OCI-LY7 (cell line): ENCODE measurements around the gene KCNK15. TPM values are rescaled to one million over a fixed set of nuclear protein-coding genes. Genes with fewer than 3 reads are reported as not detected.

ENCODE experiments used
- BruUV-seq: library from RNA; stranded (reverse); fragments of 400-500 nt; replicated peaks from 2 replicates; lab custom pipeline; 2021; lab: Mats Ljungman, UMichigan
- CTCF ChIA-PET: fragments of 300-600 bp; sonication (Branson Sonifier 250); formaldehyde crosslinking; loops from one replicate; lab custom pipeline; 2022; ENCODE audit warnings: antibody characterized with exemption; ENCODE audit not compliant: unreplicated experiment; lab: Charles Lee
- POLR2A ChIA-PET: fragments of 300-600 bp; sonication (Branson Sonifier 250); formaldehyde crosslinking; loops from one replicate; lab custom pipeline; 2022; ENCODE audit warnings: antibody characterized with exemption; lab: Charles Lee
- DNase-seq: peaks from one replicate; pipeline ENCODE4 v3.0.0-alpha.2; 2015; ENCODE audit warnings: low spot score
- H2AFZ ChIP-seq: fragments of 200-600 bp; sonication (generic), shearing (Covaris generic); 2 replicates; pipeline ENCODE4 v1.6.1; 2014; ENCODE audit warnings: mild to moderate bottlenecking, antibody characterized with exemption, low read length, moderate library complexity
- H3K27ac ChIP-seq: fragments of 200-600 bp; sonication (generic); 2 replicates; pipeline ENCODE4 v1.5.1; 2014; ENCODE audit warnings: mixed run types, low read depth, mild to moderate bottlenecking, moderate library complexity, low read length, inconsistent platforms; ENCODE audit not compliant: poor library complexity, severe bottlenecking
- H3K36me3 ChIP-seq: fragments of 200-600 bp; sonication (generic); 2 replicates; pipeline ENCODE4 v1.6.1; 2014; ENCODE audit warnings: mild to moderate bottlenecking, antibody characterized with exemption, low read length, moderate library complexity, mixed read lengths; ENCODE audit not compliant: insufficient read depth
- H3K4me1 ChIP-seq: fragments of 200-600 bp; sonication (generic); 2 replicates; pipeline ENCODE4 v1.5.1; 2014; ENCODE audit warnings: mild to moderate bottlenecking, low read length; ENCODE audit not compliant: insufficient read depth, poor library complexity, severe bottlenecking
- H3K4me2 ChIP-seq: fragments of 200-600 bp; sonication (generic); 2 replicates; pipeline ENCODE4 v1.6.1; 2014; ENCODE audit warnings: mild to moderate bottlenecking, low read length
- H3K4me3 ChIP-seq: fragments of 200-600 bp; sonication (generic); 2 replicates; pipeline ENCODE4 v1.5.1; 2014; ENCODE audit warnings: mild to moderate bottlenecking, low read depth, low read length; ENCODE audit not compliant: poor library complexity, severe bottlenecking
- H3K79me2 ChIP-seq: fragments of 200-600 bp; sonication (generic); 2 replicates; pipeline ENCODE4 v1.6.1; 2016; ENCODE audit warnings: low read depth, mild to moderate bottlenecking, low read length, moderate library complexity, mixed read lengths; ENCODE audit not compliant: insufficient read depth
- H3K9me2 ChIP-seq: fragments of 200-600 bp; sonication (generic); 2 replicates; pipeline ENCODE4 v1.6.1; 2016; ENCODE audit warnings: mild to moderate bottlenecking, low read length, mixed read lengths; ENCODE audit not compliant: insufficient read depth
- H3K9me3 ChIP-seq: fragments of 200-600 bp; sonication (generic); 2 replicates; pipeline ENCODE4 v1.6.1; 2014; ENCODE audit warnings: mild to moderate bottlenecking, mixed run types, low read length, mixed read lengths
- H4K20me1 ChIP-seq: fragments of 200-600 bp; sonication (generic); 2 replicates; pipeline ENCODE4 v1.6.1; 2014; ENCODE audit warnings: mild to moderate bottlenecking, antibody characterized with exemption, low read length, moderate library complexity, mixed read lengths; ENCODE audit not compliant: insufficient read depth
- EZH2phosphoT487 ChIP-seq: fragments of 200-600 bp; sonication (generic); IDR thresholded peaks from 2 replicates; pipeline ENCODE4 v1.6.1; 2018; ENCODE audit warnings: low read depth, borderline replicate concordance, mild to moderate bottlenecking, mixed run types, antibody characterized with exemption, low read length, moderate library complexity, mixed read lengths
- intact Hi-C: fragments of 100-400 bp; cut with micrococcal nuclease; formaldehyde crosslinking; loops from one replicate; pipeline ENCODE4 v1.10.0; 2022; ENCODE audit not compliant: unreplicated experiment
- total RNA-seq, 2 experiments: library from RNA; depleted of rRNA in 1 of 2; stranded (reverse); fragments of >200 nt in 1 of 2; shearing (Covaris generic) in 1 of 2; gene quantifications; 2 replicates each; pipeline ENCODE4 v1.2.3, GENCODE V29; 2014 to 2022
- TF ChIP-seq, protein P1 (sequence below): fragments of 200-600 bp; sonication (generic); conservative IDR thresholded peaks from 2 replicates; pipeline ENCODE4 v1.5.1; 2014; ENCODE audit warnings: mild to moderate bottlenecking, antibody characterized with exemption, low read length, moderate library complexity, mixed read lengths

Gene KCNK15
- total RNA-seq, 2 experiments from 2014 or later, result not detected

DNA sequence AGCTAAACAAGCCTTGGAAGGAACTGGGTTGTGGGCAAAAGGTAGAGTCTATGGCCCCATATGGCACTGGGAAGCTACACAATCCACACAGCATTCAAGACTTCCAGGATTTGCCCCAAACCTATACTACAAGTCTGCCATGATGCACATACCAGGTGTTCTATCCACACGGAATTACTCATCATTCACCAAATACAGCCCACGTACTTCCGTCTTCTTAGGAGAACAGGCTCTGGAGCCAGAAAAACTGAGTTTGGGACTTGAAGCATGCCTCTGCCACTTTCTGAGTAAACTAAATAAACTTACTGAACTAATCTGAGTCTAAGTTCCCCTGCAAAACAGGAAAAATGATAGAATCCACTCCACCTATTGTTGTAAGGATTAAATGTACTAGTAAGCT, 36.1 kb downstream of the KCNK15 start:
- Histone ChIP-seq H3K9me2 (no peaks in the 10 kb centered on the region), H3K79me2 (no peaks in the 10 kb centered on the region), H3K36me3 (no peaks in the 10 kb centered on the region), H3K4me2 (no peak overlapping the region), H4K20me1 (no peaks in the 10 kb centered on the region; the same call in 1 of the 2 replicates), H3K9me3 (no peaks in the 10 kb centered on the region), H3K4me3 (no peak overlapping the region), H3K27ac (no peak overlapping the region), H2AFZ (no peak overlapping the region), H3K4me1 (no peaks in the 10 kb centered on the region)
- TF ChIP-seq EZH2phosphoT487, result no peak
- TF ChIP-seq, protein P1, sequence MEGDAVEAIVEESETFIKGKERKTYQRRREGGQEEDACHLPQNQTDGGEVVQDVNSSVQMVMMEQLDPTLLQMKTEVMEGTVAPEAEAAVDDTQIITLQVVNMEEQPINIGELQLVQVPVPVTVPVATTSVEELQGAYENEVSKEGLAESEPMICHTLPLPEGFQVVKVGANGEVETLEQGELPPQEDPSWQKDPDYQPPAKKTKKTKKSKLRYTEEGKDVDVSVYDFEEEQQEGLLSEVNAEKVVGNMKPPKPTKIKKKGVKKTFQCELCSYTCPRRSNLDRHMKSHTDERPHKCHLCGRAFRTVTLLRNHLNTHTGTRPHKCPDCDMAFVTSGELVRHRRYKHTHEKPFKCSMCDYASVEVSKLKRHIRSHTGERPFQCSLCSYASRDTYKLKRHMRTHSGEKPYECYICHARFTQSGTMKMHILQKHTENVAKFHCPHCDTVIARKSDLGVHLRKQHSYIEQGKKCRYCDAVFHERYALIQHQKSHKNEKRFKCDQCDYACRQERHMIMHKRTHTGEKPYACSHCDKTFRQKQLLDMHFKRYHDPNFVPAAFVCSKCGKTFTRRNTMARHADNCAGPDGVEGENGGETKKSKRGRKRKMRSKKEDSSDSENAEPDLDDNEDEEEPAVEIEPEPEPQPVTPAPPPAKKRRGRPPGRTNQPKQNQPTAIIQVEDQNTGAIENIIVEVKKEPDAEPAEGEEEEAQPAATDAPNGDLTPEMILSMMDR, result no peak
- no peak for DNase-seq
- ChIA-PET CTCF (no interaction called here), POLR2A (no interaction called here)
- intact Hi-C loops, result no loop called here
- BruUV-seq, result no TSS peak

DNA sequence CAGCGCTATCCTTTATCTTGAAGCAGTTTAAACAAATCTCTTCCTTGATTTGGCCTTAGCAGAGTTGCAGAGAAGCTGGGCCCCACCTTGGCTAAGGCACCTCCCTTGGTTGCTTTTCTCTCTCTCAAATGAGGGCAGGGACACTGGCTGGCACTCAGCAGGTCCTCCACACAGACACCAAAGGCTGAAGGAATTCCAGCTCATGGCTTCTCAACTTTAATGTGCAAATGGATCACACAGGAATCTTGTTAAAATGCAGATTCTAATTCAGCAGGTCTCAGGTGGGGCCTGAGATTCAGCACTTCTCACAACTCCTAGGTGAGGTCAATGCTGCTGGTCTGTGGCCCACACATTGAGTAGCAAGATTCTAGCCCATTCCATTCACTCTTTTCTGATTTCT, 39.0 kb downstream of the KCNK15 start:
- ChIA-PET POLR2A (interaction anchor here (0.6 kb wide), 1 partner anchor 43 kb away, joined by 3 read pairs; no protein-coding TSS in a partner anchor), CTCF (interaction anchor here (1.4 kb wide), 1 partner anchor 37 kb away, joined by 3 read pairs; no protein-coding TSS in a partner anchor)
- Histone ChIP-seq H3K4me3 (no peak overlapping the region), H2AFZ (no peak overlapping the region), H3K36me3 (no peaks in the 10 kb centered on the region), H3K27ac (no peak overlapping the region), H3K79me2 (no peaks in the 10 kb centered on the region), H3K9me3 (no peaks in the 10 kb centered on the region), H4K20me1 (no peaks in the 10 kb centered on the region; the same call in 1 of the 2 replicates), H3K4me2 (no peak overlapping the region), H3K4me1 (no peaks in the 10 kb centered on the region), H3K9me2 (no peaks in the 10 kb centered on the region)
- TF ChIP-seq, protein P1, result no peak
- BruUV-seq, result no TSS peak
- DNase-seq, result no peak
- intact Hi-C loops, result no loop called here

DNA sequence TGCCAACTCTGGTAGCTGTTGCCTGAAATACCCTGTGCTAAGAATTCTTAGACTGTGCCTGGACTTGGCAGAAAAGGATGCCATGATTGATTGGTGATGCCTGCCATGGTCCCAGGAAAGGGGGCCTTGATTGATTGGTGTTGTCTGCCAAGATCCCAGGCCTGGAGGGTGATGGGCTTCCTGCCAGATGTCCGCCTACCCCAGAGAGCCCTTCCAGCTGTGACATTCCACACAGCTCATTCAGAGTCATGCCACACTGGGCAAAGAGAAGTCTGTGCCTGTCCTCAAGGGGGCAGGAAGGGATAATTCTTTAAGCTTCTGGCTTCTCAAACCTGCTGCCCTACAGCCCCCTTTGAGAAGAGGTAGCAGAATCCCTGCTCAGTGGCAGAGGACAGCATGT, 40.1 kb downstream of the KCNK15 start:
- H3K9me2 ChIP-seq, result no peaks in the 10 kb centered on the region
- CTCF ChIA-PET, result interaction anchor here (1.4 kb wide), 1 partner anchor 38 kb away, joined by 3 read pairs; no protein-coding TSS in a partner anchor
- no peak for DNase-seq
- no TSS peak for BruUV-seq
- POLR2A ChIA-PET, result no interaction called here
- intact Hi-C loops, result no loop called here
- no peak overlapping the region for H3K4me2 ChIP-seq
- no peak overlapping the region for H3K4me3 ChIP-seq
- H3K9me3 ChIP-seq, result no peaks in the 10 kb centered on the region
- H3K36me3 ChIP-seq, result no peaks in the 10 kb centered on the region
- TF ChIP-seq EZH2phosphoT487, result no peak
- TF ChIP-seq, protein P1, result no peak
- no peaks in the 10 kb centered on the region for H3K4me1 ChIP-seq
- no peak overlapping the region for H2AFZ ChIP-seq
- H4K20me1 ChIP-seq, result no peaks in the 10 kb centered on the region; the same call in 1 of the 2 replicates
- H3K27ac ChIP-seq, result no peak overlapping the region
- H3K79me2 ChIP-seq, result no peaks in the 10 kb centered on the region
